B cell (primary cell): ENCODE data around the gene DIAPH1. TPM values are rescaled to one million over a fixed set of nuclear protein-coding genes. Genes with fewer than 3 reads are reported as not detected.

Experiments
- ATAC-seq: fragments of 200-7000 bp; cut with Tn5 transposase; one replicate; pipeline ENCODE4 v1.10.0; 2021; ENCODE audit warnings: low read depth, mild to moderate bottlenecking, moderate number of reproducible peaks, moderate library complexity
- CTCF ChIA-PET: fragments of 350-600 bp; sonication (Branson Sonifier 250); formaldehyde crosslinking; loops from one replicate; lab custom pipeline; 2021; ENCODE audit warnings: antibody characterized with exemption, inconsistent platforms; lab: Charles Lee
- POLR2A ChIA-PET: fragments of 350-600 bp; sonication (Branson Sonifier 250); formaldehyde crosslinking; loops from one replicate; lab custom pipeline; 2021; ENCODE audit warnings: antibody characterized with exemption; lab: Charles Lee
- DNase-seq: peaks from one replicate; pipeline ENCODE4 v3.0.0; 2013
- H2AFZ ChIP-seq: 2 replicates; pipeline ENCODE4 v1.6.1; 2012; ENCODE audit warnings: mild to moderate bottlenecking, low read depth, low read length; ENCODE audit not compliant: insufficient read depth, poor library complexity, severe bottlenecking
- H3K27ac ChIP-seq, 2 donors: 1 replicate in 1 of 2; 2 replicates in 1 of 2; pipeline ENCODE4 v1.5.1; 2012 to 2013; ENCODE audit warnings: low read length in 2 of 2, mild to moderate bottlenecking in 2 of 2, moderate library complexity in 1 of 2
- H3K27me3 ChIP-seq, 4 experiments: fragments of 200-600 bp in 1 of 4; sonication (generic) in 1 of 4; replicated peaks in 1 of 4; 1 replicate in 2 of 4; 2 replicates in 2 of 4; pipeline versions ENCODE4 v1.6.1 to v1.7.0; 2013 to 2016; ENCODE audit warnings: low read length in 3 of 4, mild to moderate bottlenecking in 2 of 4, mixed read lengths in 1 of 4, moderate library complexity in 1 of 4; ENCODE audit not compliant: insufficient read depth in 4 of 4, control insufficient read depth in 3 of 4; ENCODE audit errors: control extremely low read depth in 1 of 4
- H3K36me3 ChIP-seq, 2 experiments: replicated peaks in 1 of 2; 1 replicate in 1 of 2; 2 replicates in 1 of 2; pipeline versions ENCODE4 v1.6.1 to v1.7.1; 2013; ENCODE audit warnings: low read length in 1 of 2; ENCODE audit not compliant: insufficient read depth in 2 of 2, control insufficient read depth in 1 of 2; ENCODE audit errors: control extremely low read depth in 1 of 2, extremely low read depth in 1 of 2
- H3K4me1 ChIP-seq, 2 donors: fragments of 200-600 bp in 1 of 2; sonication (generic) in 1 of 2; 1 replicate in 1 of 2; 2 replicates in 1 of 2; pipeline versions ENCODE4 v1.5.1 to v1.6.1; 2013 to 2017; ENCODE audit warnings: low read length in 2 of 2; ENCODE audit not compliant: control insufficient read depth in 2 of 2, insufficient read depth in 2 of 2
- H3K4me2 ChIP-seq: replicated peaks from 2 replicates; pipeline ENCODE3; 2012; ENCODE audit warnings: mild to moderate bottlenecking, low read depth, low read length; ENCODE audit not compliant: poor library complexity, severe bottlenecking
- H3K4me3 ChIP-seq, 5 experiments: fragments of 200-600 bp in 1 of 5; sonication (generic) in 1 of 5; 1 replicate in 3 of 5; 2 replicates in 2 of 5; pipeline versions ENCODE4 v1.5.1 to v1.7.0; 2011 to 2016; ENCODE audit warnings: low read length in 4 of 5, mild to moderate bottlenecking in 4 of 5, low read depth in 2 of 5, control low read depth in 1 of 5, moderate library complexity in 1 of 5; ENCODE audit not compliant: insufficient read depth in 1 of 5; ENCODE audit errors: control extremely low read depth in 1 of 5, extremely low read depth in 1 of 5
- H3K79me2 ChIP-seq: fragments of 200-600 bp; sonication (generic); one replicate; pipeline ENCODE4 v1.6.0; 2016; ENCODE audit warnings: low read length; ENCODE audit not compliant: control insufficient read depth, insufficient read depth
- H3K9ac ChIP-seq: fragments of 200-600 bp; sonication (generic); 2 replicates; pipeline ENCODE4 v1.6.1; 2017; ENCODE audit warnings: mild to moderate bottlenecking, low read length, moderate library complexity
- H3K9me3 ChIP-seq, 3 donors: one replicate each; pipeline versions ENCODE4 v1.6.1 to v1.7.1; 2013; ENCODE audit warnings: low read length in 2 of 3; ENCODE audit not compliant: control insufficient read depth in 2 of 3, insufficient read depth in 1 of 3; ENCODE audit errors: control extremely low read depth in 1 of 3
- H4K20me1 ChIP-seq: 2 replicates; pipeline ENCODE4 v1.6.0; 2012; ENCODE audit warnings: mild to moderate bottlenecking, low read length; ENCODE audit not compliant: insufficient read depth, control insufficient read depth, poor library complexity, severe bottlenecking
- H3K27ac Mint-ChIP-seq: one replicate; pipeline ENCODE4 v1.8.0; 2021; ENCODE audit warnings: mixed read lengths
- H3K27me3 Mint-ChIP-seq: one replicate; pipeline ENCODE4 v1.8.0; 2021; ENCODE audit warnings: mixed read lengths
- H3K4me1 Mint-ChIP-seq: one replicate; pipeline ENCODE4 v1.8.0; 2021; ENCODE audit warnings: mixed read lengths
- H3K4me3 Mint-ChIP-seq: one replicate; pipeline ENCODE4 v1.8.0; 2021; ENCODE audit warnings: mixed read lengths
- H3K9me3 Mint-ChIP-seq: one replicate; pipeline ENCODE4 v1.8.0; 2022; ENCODE audit warnings: mixed read lengths; ENCODE audit not compliant: insufficient read depth
- CTCF ChIP-seq: fragments of 200-600 bp; IDR thresholded peaks from one replicate; pipeline ENCODE4 v1.8.0; 2022; ENCODE audit warnings: antibody characterized with exemption, mild to moderate bottlenecking
- EZH2 ChIP-seq: IDR thresholded peaks from 2 replicates; pipeline ENCODE4 v1.6.1; 2012; ENCODE audit warnings: borderline replicate concordance, low read depth, mild to moderate bottlenecking, moderate library complexity, low read length; ENCODE audit not compliant: insufficient read depth, poor library complexity, severe bottlenecking
- WGBS: methylation state at CpG from one replicate; pipeline ENCODE4 v1.1.5; 2013; ENCODE audit warnings: missing lambda C conversion rate; ENCODE audit not compliant: insufficient coverage; 5-methylcytosine and 5-hydroxymethylcytosine counted together
- intact Hi-C: fragments of 100-400 bp; cut with micrococcal nuclease; formaldehyde crosslinking; loops from one replicate; pipeline ENCODE4 v1.10.0; 2022
- polyA plus RNA-seq: library from polyadenylated mRNA; depleted of rRNA; stranded (reverse); fragments of >200 nt; gene quantifications from 2 replicates; pipeline ENCODE4 v1.2.3, GENCODE V29; 2012
- total RNA-seq, 2 donors: library from RNA; stranded (reverse); fragments of 120-200 nt in 1 of 2; gene quantifications; 1 replicate in 1 of 2; 2 replicates in 1 of 2; pipeline versions ENCODE4 v1.2.3 to v1.2.4, GENCODE V29; 2013 to 2022

Gene DIAPH1
- total and polyA plus RNA-seq, 2 donors (not counting 1 experiment from before 2014, with no cell fraction given) = 59.7 to 113 TPM

- Histone ChIP-seq H3K9me3 (no peaks in the 10 kb centered on the region), H3K27me3 (no peaks in the 10 kb centered on the region), H3K4me1 (no peaks in the 10 kb centered on the region), H3K4me2 (no peak overlapping the region), H4K20me1 (no peaks in the 10 kb centered on the region), H2AFZ (no peak overlapping the region), H3K27ac (no peak overlapping the region), H3K9ac (no peak overlapping the region), H3K36me3 (peaks cover 17 to 49% of the 10 kb centered on the region in 2 experiments), H3K79me2 (peaks cover 18% of the 10 kb centered on the region), H3K4me3 (no peak overlapping the region)
- Mint-ChIP-seq H3K27me3 (no peaks in the 10 kb centered on the region), H3K9me3 (no peaks in the 10 kb centered on the region), H3K27ac (no peak overlapping the region), H3K4me1 (peaks cover 8% of the 10 kb centered on the region), H3K4me3 (no peak overlapping the region)
- TF ChIP-seq EZH2 (no peak), CTCF (peak; percentile 28)
- ChIA-PET CTCF (interaction anchor here (0.6 to 5.8 kb wide), 2 partner anchors 130 to 148 kb away, joined by 3 to 48 read pairs; partner anchors contain the start of genes PCDHGA10 and PCDHGA12), POLR2A (no interaction called here)
- intact Hi-C loops = loop anchor here (10.0 kb wide), 2 partner anchors 376 to 476 kb away; partner anchors contain the start of genes PCDHB16 and PCDHB9
- ATAC-seq = no peak
- no peak for DNase-seq
- no CpG with 5 or more reads among the region's 9 CpGs for WGBS
These were observed 57.9 kb downstream of the DIAPH1 start for GRCh38 chr5:141560725-141561483.

- no peak for TF ChIP-seq EZH2
- no peak for TF ChIP-seq CTCF
- Histone ChIP-seq H3K4me1 (no peaks in the 10 kb centered on the region), H3K27me3 (no peaks in the 10 kb centered on the region), H3K27ac (no peak overlapping the region), H3K4me2 (no peak overlapping the region), H3K9me3 (no peaks in the 10 kb centered on the region), H3K36me3 (peaks cover 17 to 44% of the 10 kb centered on the region in 2 experiments), H3K9ac (no peak overlapping the region), H4K20me1 (no peaks in the 10 kb centered on the region), H2AFZ (no peak overlapping the region), H3K4me3 (no peak overlapping the region), H3K79me2 (peaks cover 20% of the 10 kb centered on the region)
- Mint-ChIP-seq H3K9me3 (no peaks in the 10 kb centered on the region), H3K27ac (no peak overlapping the region), H3K27me3 (no peaks in the 10 kb centered on the region), H3K4me3 (no peak overlapping the region), H3K4me1 (peaks cover 8% of the 10 kb centered on the region)
- DNase-seq (no peak), ATAC-seq (no peak)
- intact Hi-C loops = loop anchor here (10.0 kb wide), 2 partner anchors 375 to 475 kb away; partner anchors contain the start of genes PCDHB16 and PCDHB9
- ChIA-PET CTCF (interaction anchor here (3.6 to 5.8 kb wide), 3 partner anchors 130 to 147 kb away, joined by 26 to 48 read pairs (median 31); partner anchors contain the start of genes PCDHGA10, PCDHGA11 and PCDHGA12), POLR2A (no interaction called here)
These were observed 58.6 kb downstream of the DIAPH1 start for GRCh38 chr5:141560151-141560550.
